MM.1S (cell line): ENCODE measurements around the gene PLEKHA7.
A peak's percentile ranks its signal among the peaks of the same experiment; 100 is the strongest.
"Not testable (repeated sequence)": the region's sequence is repeated elsewhere in the genome, so short reads cannot be mapped to it uniquely, and the experiment has no call there.

Experiments used
- DNase-seq: peaks from one replicate; pipeline ENCODE4 v3.0.0-alpha.2; 2015
- H2AFZ ChIP-seq: fragments of 300-600 bp; sonication (generic); 2 replicates; pipeline ENCODE4 v1.6.0; 2016; ENCODE audit warnings: antibody characterized with exemption, low read length
- H3F3A ChIP-seq: fragments of 300-600 bp; sonication (generic); 2 replicates; pipeline ENCODE4 v1.6.1; 2016; ENCODE audit warnings: mild to moderate bottlenecking, antibody characterized with exemption, low read length, moderate library complexity, mixed read lengths; ENCODE audit not compliant: insufficient read depth
- H3K27ac ChIP-seq: fragments of 300-600 bp; sonication (generic); 2 replicates; pipeline ENCODE4 v1.5.1; 2016; ENCODE audit warnings: mild to moderate bottlenecking, low read length
- H3K27me3 ChIP-seq: fragments of 300-600 bp; sonication (generic); replicated peaks from 2 replicates; pipeline ENCODE4 v1.6.0; 2016; ENCODE audit warnings: low read length; ENCODE audit not compliant: insufficient read depth
- H3K36me3 ChIP-seq: fragments of 300-600 bp; sonication (generic); replicated peaks from 2 replicates; pipeline ENCODE4 v1.6.1; 2016; ENCODE audit warnings: mild to moderate bottlenecking, low read length, mixed read lengths; ENCODE audit not compliant: insufficient read depth
- H3K4me1 ChIP-seq: fragments of 300-600 bp; sonication (generic); 2 replicates; pipeline ENCODE4 v1.6.1; 2016; ENCODE audit warnings: low read length, mixed read lengths
- H3K4me2 ChIP-seq: fragments of 300-600 bp; sonication (generic); 2 replicates; pipeline ENCODE4 v1.6.0; 2016; ENCODE audit warnings: low read depth, low read length
- H3K4me3 ChIP-seq: fragments of 300-600 bp; sonication (generic); 2 replicates; pipeline ENCODE4 v1.5.1; 2016; ENCODE audit warnings: low read length, mixed read lengths
- H3K79me2 ChIP-seq: fragments of 300-600 bp; sonication (generic); 2 replicates; pipeline ENCODE4 v1.6.1; 2016; ENCODE audit warnings: mixed run types, low read length, mixed read lengths
- H3K9ac ChIP-seq: fragments of 300-600 bp; sonication (generic); 2 replicates; pipeline ENCODE4 v1.6.1; 2016; ENCODE audit warnings: low read length, mixed read lengths
- H3K9me2 ChIP-seq: fragments of 300-600 bp; sonication (generic); replicated peaks from 2 replicates; pipeline ENCODE4 v1.6.1; 2016; ENCODE audit warnings: mild to moderate bottlenecking, low read length, mixed read lengths; ENCODE audit not compliant: insufficient read depth
- H3K9me3 ChIP-seq: fragments of 300-600 bp; sonication (generic); replicated peaks from 2 replicates; pipeline ENCODE4 v1.6.1; 2016; ENCODE audit warnings: mild to moderate bottlenecking, low read length, mixed read lengths; ENCODE audit not compliant: insufficient read depth
- H4K20me1 ChIP-seq: fragments of 300-600 bp; sonication (generic); 2 replicates; pipeline ENCODE4 v1.6.1; 2016; ENCODE audit warnings: mild to moderate bottlenecking, low read length, moderate library complexity, mixed read lengths; ENCODE audit not compliant: insufficient read depth
- EZH2 ChIP-seq: fragments of 300-600 bp; sonication (generic); optimal IDR thresholded peaks from 2 replicates; pipeline ENCODE3; 2017; ENCODE audit warnings: low read depth, mild to moderate bottlenecking, antibody characterized with exemption, low read length, mixed read lengths
- EZH2phosphoT487 ChIP-seq: fragments of 300-600 bp; sonication (generic); IDR thresholded peaks from 2 replicates; pipeline ENCODE4 v1.6.1; 2018; ENCODE audit warnings: antibody characterized with exemption, low read length
- TF ChIP-seq, protein P1 (sequence below): fragments of 300-600 bp; sonication (generic); IDR thresholded peaks from 2 replicates; pipeline ENCODE4 v1.5.1; 2016; ENCODE audit warnings: antibody characterized with exemption, low read length, mixed read lengths

PLEKHA7 gene

DNA sequence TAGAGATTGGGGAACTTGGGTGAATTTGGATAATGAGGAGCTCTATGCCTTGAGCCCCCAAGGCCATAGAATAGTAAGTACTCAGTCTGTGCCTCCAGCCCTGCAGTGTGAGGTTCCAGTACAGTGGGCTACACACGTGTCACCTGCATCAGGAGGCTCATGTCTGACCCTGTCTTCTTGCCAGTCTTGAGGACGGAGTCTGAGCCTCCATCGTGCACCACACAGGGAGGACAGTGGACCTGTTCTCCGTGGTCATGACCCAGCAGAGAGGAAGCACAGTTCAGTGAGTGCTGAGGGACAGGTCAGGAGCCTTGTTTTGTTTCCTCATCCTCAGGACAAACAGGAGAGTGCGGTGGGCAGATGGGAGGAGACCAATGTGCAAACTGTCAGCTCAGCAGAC is 32.5 kb upstream of the PLEKHA7 start:
- Histone ChIP-seq H3K79me2 (peaks cover 16% of the 10 kb centered on the region), H3K27ac (no peak overlapping the region), H3K9me2 (no peaks in the 10 kb centered on the region), H3K36me3 (no peaks in the 10 kb centered on the region), H3K9ac (no peak overlapping the region), H3K4me3 (no peak overlapping the region), H3K9me3 (no peaks in the 10 kb centered on the region), H3K4me1 (no peaks in the 10 kb centered on the region), H3K4me2 (no peak overlapping the region), H3K27me3 (no peaks in the 10 kb centered on the region), H3F3A (no peaks in the 10 kb centered on the region), H4K20me1 (no peaks in the 10 kb centered on the region), H2AFZ (no peak overlapping the region)
- no peak for DNase-seq
- TF ChIP-seq EZH2phosphoT487 = no peak
- TF ChIP-seq, protein P1, sequence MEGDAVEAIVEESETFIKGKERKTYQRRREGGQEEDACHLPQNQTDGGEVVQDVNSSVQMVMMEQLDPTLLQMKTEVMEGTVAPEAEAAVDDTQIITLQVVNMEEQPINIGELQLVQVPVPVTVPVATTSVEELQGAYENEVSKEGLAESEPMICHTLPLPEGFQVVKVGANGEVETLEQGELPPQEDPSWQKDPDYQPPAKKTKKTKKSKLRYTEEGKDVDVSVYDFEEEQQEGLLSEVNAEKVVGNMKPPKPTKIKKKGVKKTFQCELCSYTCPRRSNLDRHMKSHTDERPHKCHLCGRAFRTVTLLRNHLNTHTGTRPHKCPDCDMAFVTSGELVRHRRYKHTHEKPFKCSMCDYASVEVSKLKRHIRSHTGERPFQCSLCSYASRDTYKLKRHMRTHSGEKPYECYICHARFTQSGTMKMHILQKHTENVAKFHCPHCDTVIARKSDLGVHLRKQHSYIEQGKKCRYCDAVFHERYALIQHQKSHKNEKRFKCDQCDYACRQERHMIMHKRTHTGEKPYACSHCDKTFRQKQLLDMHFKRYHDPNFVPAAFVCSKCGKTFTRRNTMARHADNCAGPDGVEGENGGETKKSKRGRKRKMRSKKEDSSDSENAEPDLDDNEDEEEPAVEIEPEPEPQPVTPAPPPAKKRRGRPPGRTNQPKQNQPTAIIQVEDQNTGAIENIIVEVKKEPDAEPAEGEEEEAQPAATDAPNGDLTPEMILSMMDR = no peak
- no peak for TF ChIP-seq EZH2

DNA sequence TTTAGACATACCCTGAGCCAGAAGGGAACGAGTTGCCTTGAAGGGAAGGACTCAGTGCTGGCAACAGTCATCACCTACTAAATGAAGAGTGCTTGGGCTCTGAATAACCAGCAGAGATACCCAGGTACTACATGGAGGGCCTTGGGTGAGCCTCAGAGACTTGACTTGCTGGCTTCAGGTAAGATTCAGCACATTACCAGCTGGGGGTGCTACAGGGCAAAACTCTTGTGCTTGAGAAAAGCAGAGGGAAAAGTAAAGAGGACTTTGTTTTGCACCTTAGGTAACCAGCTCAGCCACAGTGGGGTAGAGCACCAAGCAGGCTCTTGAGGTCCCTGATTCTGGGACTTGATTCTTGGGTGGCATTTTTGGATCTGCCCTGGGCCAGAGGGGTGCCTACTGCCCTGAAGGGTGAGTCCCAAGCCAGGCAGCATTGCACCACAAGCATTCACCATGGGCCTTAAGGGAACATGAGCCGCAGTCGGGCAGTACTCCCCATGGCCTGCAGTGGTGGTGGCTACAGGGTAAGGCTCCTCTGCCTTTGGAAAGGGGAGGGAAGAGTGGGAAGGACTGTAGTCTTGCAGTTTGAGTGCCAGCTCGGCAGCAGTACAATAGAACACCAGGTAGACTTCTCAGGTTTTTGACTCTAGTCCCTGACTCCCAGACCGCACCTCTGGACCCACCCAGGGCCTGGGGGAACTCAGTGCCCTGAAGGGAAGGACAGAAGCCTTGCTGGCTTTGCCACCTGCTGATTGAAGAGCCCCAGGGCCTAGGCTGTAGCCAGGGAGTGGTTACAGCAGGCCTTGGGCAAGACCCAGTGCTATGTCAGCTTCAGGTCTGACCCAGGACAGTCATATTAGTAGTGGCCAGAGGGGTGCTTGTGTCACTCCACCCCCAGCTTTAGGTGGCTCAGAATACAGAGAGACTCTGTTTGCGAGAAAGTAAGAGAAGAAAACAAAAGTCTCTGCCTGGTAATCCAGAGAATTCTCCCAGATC is 22.7 kb upstream of the PLEKHA7 start:
- H3K27ac ChIP-seq = no peak overlapping the region
- H3K79me2 ChIP-seq = peaks cover 30% of the 10 kb centered on the region
- H2AFZ ChIP-seq = no peak overlapping the region
- no peak for DNase-seq
- H3K4me1 ChIP-seq = no peaks in the 10 kb centered on the region
- no peaks in the 10 kb centered on the region for H3F3A ChIP-seq
- H4K20me1 ChIP-seq = no peaks in the 10 kb centered on the region
- no peaks in the 10 kb centered on the region for H3K36me3 ChIP-seq
- H3K4me3 ChIP-seq = no peak overlapping the region
- H3K4me2 ChIP-seq = no peak overlapping the region
- no peaks in the 10 kb centered on the region for H3K9me2 ChIP-seq
- no peaks in the 10 kb centered on the region for H3K27me3 ChIP-seq
- no peak overlapping the region for H3K9ac ChIP-seq
- H3K9me3 ChIP-seq = no peaks in the 10 kb centered on the region
- TF ChIP-seq EZH2phosphoT487 (no peak), EZH2 (no peak)
- TF ChIP-seq, protein P1 = peak; percentile 22; the same call in 1 of the 2 replicates

DNA sequence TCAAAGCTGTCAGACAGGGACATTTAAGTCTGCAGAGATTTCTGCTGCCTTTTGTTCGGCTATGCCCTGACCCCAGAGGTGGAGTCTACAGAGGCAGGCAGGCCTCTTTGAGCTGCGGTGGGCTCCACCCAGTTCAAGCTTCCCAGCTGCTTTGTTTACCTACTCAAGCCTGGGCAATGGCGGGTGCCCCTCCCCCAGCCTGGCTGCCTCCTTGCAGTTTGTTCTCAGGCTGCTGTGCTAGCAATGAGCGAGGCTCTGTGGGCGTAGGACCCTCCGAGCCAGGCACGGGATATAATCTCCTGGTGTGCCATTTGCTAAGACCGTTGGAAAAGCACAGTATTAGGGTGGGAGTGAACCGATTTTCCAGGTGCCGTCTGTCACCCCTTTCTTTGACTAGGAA is 19.8 kb upstream of the PLEKHA7 start:
- not testable (repeated sequence) for H3K27ac ChIP-seq, H3F3A ChIP-seq, DNase-seq

DNA sequence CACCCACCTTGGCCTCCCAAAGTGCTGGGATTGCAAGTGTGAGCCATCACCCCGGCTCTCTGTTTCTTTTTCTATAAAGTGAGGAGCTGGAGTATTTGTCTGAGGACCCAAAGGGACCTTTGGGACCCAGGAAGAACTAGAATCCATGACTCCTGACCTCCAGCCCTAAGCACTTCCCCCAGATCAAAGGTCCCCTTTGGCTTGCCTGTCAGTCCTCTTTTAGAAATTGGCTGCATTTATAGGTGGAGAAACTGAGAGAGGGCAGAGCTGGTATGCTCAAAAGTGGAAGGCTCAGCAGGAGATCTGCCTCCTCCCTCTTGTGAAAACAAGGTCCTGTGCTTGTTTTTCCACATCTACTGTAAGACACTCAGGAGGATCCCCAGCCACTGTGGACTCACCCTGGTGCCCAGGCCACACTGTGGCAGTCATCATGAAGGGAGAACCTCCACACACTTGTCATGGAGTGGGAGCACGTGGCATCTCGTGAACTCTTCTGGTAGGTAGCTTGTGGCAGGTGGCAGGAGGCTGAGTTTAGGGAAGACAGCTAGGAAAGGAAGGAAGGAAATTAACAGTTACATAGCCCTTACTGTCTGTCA is 12.4 kb upstream of the PLEKHA7 start:
- no peaks in the 10 kb centered on the region for H3K4me1 ChIP-seq
- TF ChIP-seq EZH2 = no peak
- TF ChIP-seq, protein P1 = no peak
- no peak for TF ChIP-seq EZH2phosphoT487
- no peaks in the 10 kb centered on the region for H3F3A ChIP-seq
- no peaks in the 10 kb centered on the region for H3K36me3 ChIP-seq
- H3K4me2 ChIP-seq = no peak overlapping the region
- H3K9me2 ChIP-seq = no peaks in the 10 kb centered on the region
- peaks cover 47% of the 10 kb centered on the region for H3K79me2 ChIP-seq
- H3K27ac ChIP-seq = no peak overlapping the region
- no peaks in the 10 kb centered on the region for H3K9me3 ChIP-seq
- no peaks in the 10 kb centered on the region for H4K20me1 ChIP-seq
- H3K9ac ChIP-seq = no peak overlapping the region
- no peaks in the 10 kb centered on the region for H3K27me3 ChIP-seq
- no peak for DNase-seq
- no peak overlapping the region for H3K4me3 ChIP-seq
- no peak overlapping the region for H2AFZ ChIP-seq

More for the DNA sequence above, 19.8 kb upstream of the PLEKHA7 start:
- not testable (repeated sequence) for H3K9me3 ChIP-seq, H2AFZ ChIP-seq, H4K20me1 ChIP-seq, H3K36me3 ChIP-seq, H3K27me3 ChIP-seq, H3K4me3 ChIP-seq, H3K9ac ChIP-seq, H3K9me2 ChIP-seq, H3K4me2 ChIP-seq, H3K4me1 ChIP-seq
- peaks cover 21% of the 10 kb centered on the region for H3K79me2 ChIP-seq
